Esophagus muscularis mucosa (tissue), 4 donors: ENCODE data around the gene ALG2. TPM values are rescaled to one million over a fixed set of nuclear protein-coding genes. Genes with fewer than 3 reads are reported as not detected.

Source experiments
- DNase-seq: peaks from one replicate; pipeline ENCODE4 v3.0.0-alpha.2; 2017; ENCODE audit errors: extremely low spot score
- H3K27ac ChIP-seq, 4 donors: fragments of 200-600 bp; sonication (generic); replicated peaks in 1 of 4; 1 replicate in 3 of 4; 2 replicates in 1 of 4; pipeline ENCODE4 v1.5.1; 2016 to 2019; ENCODE audit warnings: mild to moderate bottlenecking in 1 of 4
- H3K27me3 ChIP-seq, 4 donors: fragments of 200-600 bp; sonication (generic); one replicate each; pipeline versions ENCODE4 v1.5.1 to v1.6.0; 2016 to 2019
- H3K36me3 ChIP-seq, 4 donors: fragments of 200-600 bp; sonication (generic); one replicate each; pipeline ENCODE4 v1.5.1; 2016 to 2019
- H3K4me1 ChIP-seq, 4 donors: fragments of 200-600 bp; sonication (generic); one replicate each; pipeline ENCODE4 v1.5.1; 2016 to 2019
- H3K4me3 ChIP-seq, 4 donors: fragments of 200-600 bp; sonication (generic); 1 replicate in 2 of 4; 2 replicates in 2 of 4; pipeline ENCODE4 v1.5.1; 2016 to 2019; ENCODE audit warnings: mild to moderate bottlenecking in 4 of 4, moderate library complexity in 1 of 4
- H3K9me3 ChIP-seq, 4 donors: fragments of 200-600 bp; sonication (generic); 1 replicate in 3 of 4; 2 replicates in 1 of 4; pipeline ENCODE4 v1.5.1; 2016 to 2019
- EP300 ChIP-seq: sonication (generic); formaldehyde crosslinking; IDR thresholded peaks from one replicate; pipeline ENCODE4 v1.6.1; 2017; ENCODE audit warnings: antibody characterized with exemption
- POLR2A ChIP-seq: fragments of 450-650 bp; IDR thresholded peaks from one replicate; pipeline ENCODE4 v1.6.1; 2017; ENCODE audit warnings: antibody characterized with exemption, moderate library complexity, mild to moderate bottlenecking, low read depth
- POLR2AphosphoS5 ChIP-seq, 2 donors: sonication (generic); formaldehyde crosslinking; IDR thresholded peaks; one replicate each; pipeline ENCODE4 v1.6.1; 2017; ENCODE audit warnings: antibody characterized with exemption in 2 of 2
- WGBS: methylation state at CpG from one replicate; pipeline ENCODE4 v1.1.5; 2018; 5-methylcytosine and 5-hydroxymethylcytosine counted together
- intact Hi-C: fragments of 100-400 bp; cut with DNase I; formaldehyde crosslinking; loops from one replicate; pipeline ENCODE4 v1.15.1; 2023
- total RNA-seq, 4 donors: library from RNA; depleted of rRNA; stranded (reverse); fragments of >200 nt; gene quantifications; one replicate each; pipeline versions ENCODE4 v1.1.0 to v1.2.1, GENCODE V29; 2016
- TF ChIP-seq, protein P1 (sequence below), 3 experiments: fragments of 200-600 bp in 2 of 3; fragments of 450-650 bp in 1 of 3; sonication (generic) in 2 of 3; IDR thresholded peaks; one replicate each; pipeline ENCODE4 v1.5.1; 2017 to 2019; ENCODE audit warnings: antibody characterized with exemption in 3 of 3, mild to moderate bottlenecking in 2 of 3, moderate library complexity in 1 of 3

The ALG2 gene
- total RNA-seq, 4 donors from 2014 or later = 19.5 to 33.4 (median 26.2) TPM

DNA sequence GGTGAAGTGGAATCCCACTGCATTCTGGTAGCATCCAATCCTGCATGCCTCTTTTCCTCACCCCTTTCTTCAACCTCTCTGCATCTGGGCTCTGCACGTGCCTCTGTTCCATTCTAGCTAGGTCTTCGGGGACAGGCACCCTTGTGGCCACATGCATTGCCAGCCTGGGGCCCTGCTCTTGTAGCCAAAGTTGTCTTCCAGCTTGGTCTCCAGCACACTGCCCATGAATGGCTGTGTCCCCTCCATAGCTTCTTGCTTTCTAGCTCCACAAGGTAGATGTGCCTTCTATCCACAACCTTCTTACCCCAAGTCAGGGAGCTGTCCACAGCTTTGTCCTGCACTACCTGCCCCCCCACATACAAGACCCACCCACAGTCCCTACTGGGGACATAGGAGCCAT is 32.6 kb downstream of the ALG2 start:
- Histone ChIP-seq H3K4me3 (no peak overlapping the region), H3K27me3 (no peaks in the 10 kb centered on the region), H3K36me3 (no peaks in the 10 kb centered on the region), H3K4me1 (peaks cover 10 to 12% (median 10%) of the 10 kb centered on the region in 4 donors), H3K27ac (no peak overlapping the region), H3K9me3 (no peaks in the 10 kb centered on the region)
- intact Hi-C loops = loop anchor here (10.0 kb wide), 1 partner anchor 1136 kb away; no protein-coding TSS in a partner anchor
- 68% methylated on average over 2 of the region's 2 CpGs for WGBS
- TF ChIP-seq EP300 (no peak), POLR2A (no peak), POLR2AphosphoS5 (IDR thresholded peaks at IDR 0.05) (no peak)
- TF ChIP-seq, protein P1, sequence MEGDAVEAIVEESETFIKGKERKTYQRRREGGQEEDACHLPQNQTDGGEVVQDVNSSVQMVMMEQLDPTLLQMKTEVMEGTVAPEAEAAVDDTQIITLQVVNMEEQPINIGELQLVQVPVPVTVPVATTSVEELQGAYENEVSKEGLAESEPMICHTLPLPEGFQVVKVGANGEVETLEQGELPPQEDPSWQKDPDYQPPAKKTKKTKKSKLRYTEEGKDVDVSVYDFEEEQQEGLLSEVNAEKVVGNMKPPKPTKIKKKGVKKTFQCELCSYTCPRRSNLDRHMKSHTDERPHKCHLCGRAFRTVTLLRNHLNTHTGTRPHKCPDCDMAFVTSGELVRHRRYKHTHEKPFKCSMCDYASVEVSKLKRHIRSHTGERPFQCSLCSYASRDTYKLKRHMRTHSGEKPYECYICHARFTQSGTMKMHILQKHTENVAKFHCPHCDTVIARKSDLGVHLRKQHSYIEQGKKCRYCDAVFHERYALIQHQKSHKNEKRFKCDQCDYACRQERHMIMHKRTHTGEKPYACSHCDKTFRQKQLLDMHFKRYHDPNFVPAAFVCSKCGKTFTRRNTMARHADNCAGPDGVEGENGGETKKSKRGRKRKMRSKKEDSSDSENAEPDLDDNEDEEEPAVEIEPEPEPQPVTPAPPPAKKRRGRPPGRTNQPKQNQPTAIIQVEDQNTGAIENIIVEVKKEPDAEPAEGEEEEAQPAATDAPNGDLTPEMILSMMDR (IDR thresholded peaks at IDR 0.05) = no peak
- peak; percentile 77 for DNase-seq

- 79% methylated on average over 4 of the region's 4 CpGs for WGBS
- Histone ChIP-seq H3K27me3 (no peaks in the 10 kb centered on the region), H3K4me1 (peaks cover 10 to 15% (median 14%) of the 10 kb centered on the region in 4 donors), H3K9me3 (no peaks in the 10 kb centered on the region), H3K36me3 (no peaks in the 10 kb centered on the region), H3K27ac (no peak overlapping the region), H3K4me3 (no peak overlapping the region)
- no peak for TF ChIP-seq EP300
- no peak for TF ChIP-seq POLR2A
- TF ChIP-seq, protein P1 (IDR thresholded peaks at IDR 0.05) = no peak
- no peak for TF ChIP-seq POLR2AphosphoS5 (IDR thresholded peaks at IDR 0.05)
- intact Hi-C loops = loop anchor here (10.0 kb wide), 1 partner anchor 1137 kb away; no protein-coding TSS in a partner anchor
- DNase-seq = no peak
Observed at GRCh38 chr9:99187311-99187710, 34.4 kb downstream of the ALG2 start.

DNA sequence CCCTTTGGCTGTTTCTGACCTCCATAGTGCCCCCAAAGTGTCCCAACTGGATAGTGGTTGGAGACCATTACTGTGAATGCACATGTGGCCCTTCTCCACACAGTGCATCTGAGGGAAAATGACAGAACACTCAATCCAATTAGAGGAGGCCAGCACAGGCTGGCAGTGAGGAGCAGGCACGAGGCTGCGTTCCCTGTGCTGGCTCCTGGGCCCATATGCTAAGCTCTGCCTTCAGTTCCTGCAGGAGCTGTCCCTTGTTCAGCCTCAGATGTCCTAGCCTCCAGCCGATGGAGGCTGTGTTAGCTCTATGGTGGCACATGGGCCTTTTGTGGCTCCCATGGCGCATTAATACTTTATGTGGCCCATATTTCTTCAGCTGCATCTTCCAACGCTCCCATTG is 35.8 kb downstream of the ALG2 start:
- Histone ChIP-seq H3K9me3 (no peaks in the 10 kb centered on the region), H3K4me3 (no peak overlapping the region), H3K27me3 (no peaks in the 10 kb centered on the region), H3K27ac (no peak overlapping the region), H3K4me1 (peaks cover 10 to 15% (median 14%) of the 10 kb centered on the region in 4 donors), H3K36me3 (no peaks in the 10 kb centered on the region)
- TF ChIP-seq POLR2A (no peak), EP300 (no peak), POLR2AphosphoS5 (IDR thresholded peaks at IDR 0.05) (no peak)
- TF ChIP-seq, protein P1 (IDR thresholded peaks at IDR 0.05) = no peak
- DNase-seq = peak; percentile 50
- 93% methylated on average over 3 of the region's 5 CpGs for WGBS
- intact Hi-C loops = loop anchor here (10.0 kb wide), 1 partner anchor 1139 kb away; no protein-coding TSS in a partner anchor

GRCh38 chr9:99185348-99185632 is 36.5 kb downstream of the ALG2 start:
- 87% methylated on average over 5 of the region's 5 CpGs for WGBS
- intact Hi-C loops = loop anchor here (10.0 kb wide), 1 partner anchor 1140 kb away; no protein-coding TSS in a partner anchor
- Histone ChIP-seq H3K4me3 (peak overlapping the region in 1 of 4 donors; percentile 35), H3K27ac (no peak overlapping the region), H3K9me3 (no peaks in the 10 kb centered on the region), H3K27me3 (no peaks in the 10 kb centered on the region), H3K4me1 (peaks cover 10 to 15% (median 14%) of the 10 kb centered on the region in 4 donors), H3K36me3 (no peaks in the 10 kb centered on the region)
- no peak for TF ChIP-seq POLR2A
- TF ChIP-seq, protein P1 (IDR thresholded peaks at IDR 0.05) = no peak
- no peak for TF ChIP-seq EP300
- no peak for TF ChIP-seq POLR2AphosphoS5 (IDR thresholded peaks at IDR 0.05)
- no peak for DNase-seq
